Ishikawa (cell line): ENCODE results near the gene TMEM147.

Source experiments
- CEBPB ChIP-seq: IDR thresholded peaks from 2 replicates; pipeline ENCODE4 v1.6.1; 2012
- EGR1 ChIP-seq: IDR thresholded peaks from 2 replicates; pipeline ENCODE4 v1.6.1; 2012
- EP300 ChIP-seq: IDR thresholded peaks from 2 replicates; pipeline ENCODE4 v1.6.1; 2012; ENCODE audit warnings: borderline replicate concordance
- FOXM1 ChIP-seq: IDR thresholded peaks from 2 replicates; pipeline ENCODE4 v1.6.1; 2012; ENCODE audit warnings: low read depth, borderline replicate concordance
- RAD21 ChIP-seq: IDR thresholded peaks from 2 replicates; pipeline ENCODE4 v1.6.1; 2012; ENCODE audit warnings: low read depth
- REST ChIP-seq: IDR thresholded peaks from 2 replicates; pipeline ENCODE4 v1.6.1; 2012; ENCODE audit warnings: low read depth, mild to moderate bottlenecking
- TAF1 ChIP-seq: IDR thresholded peaks from 2 replicates; pipeline ENCODE4 v1.6.1; 2012; ENCODE audit warnings: low read depth, mild to moderate bottlenecking
- TEAD4 ChIP-seq: IDR thresholded peaks from 2 replicates; pipeline ENCODE4 v1.6.1; 2012
- TF ChIP-seq, protein P1 (sequence below): IDR thresholded peaks from 2 replicates; pipeline ENCODE4 v1.6.1; 2012

GRCh38 chr19:35521124-35521743, 24.2 kb upstream of the TMEM147 start:
- TF ChIP-seq REST (no peak), EP300 (no peak), FOXM1 (no peak), RAD21 (no peak), TAF1 (no peak), EGR1 (no peak), CEBPB (no peak), TEAD4 (no peak)
- TF ChIP-seq, protein P1, sequence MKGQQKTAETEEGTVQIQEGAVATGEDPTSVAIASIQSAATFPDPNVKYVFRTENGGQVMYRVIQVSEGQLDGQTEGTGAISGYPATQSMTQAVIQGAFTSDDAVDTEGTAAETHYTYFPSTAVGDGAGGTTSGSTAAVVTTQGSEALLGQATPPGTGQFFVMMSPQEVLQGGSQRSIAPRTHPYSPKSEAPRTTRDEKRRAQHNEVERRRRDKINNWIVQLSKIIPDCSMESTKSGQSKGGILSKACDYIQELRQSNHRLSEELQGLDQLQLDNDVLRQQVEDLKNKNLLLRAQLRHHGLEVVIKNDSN = no peak
